ENCODE data around the gene KRABD2.
"Not testable (repeated sequence)": the region's sequence is repeated elsewhere in the genome, so short reads cannot be mapped to it uniquely, and the experiment has no call there.

Gene KRABD2

DNA sequence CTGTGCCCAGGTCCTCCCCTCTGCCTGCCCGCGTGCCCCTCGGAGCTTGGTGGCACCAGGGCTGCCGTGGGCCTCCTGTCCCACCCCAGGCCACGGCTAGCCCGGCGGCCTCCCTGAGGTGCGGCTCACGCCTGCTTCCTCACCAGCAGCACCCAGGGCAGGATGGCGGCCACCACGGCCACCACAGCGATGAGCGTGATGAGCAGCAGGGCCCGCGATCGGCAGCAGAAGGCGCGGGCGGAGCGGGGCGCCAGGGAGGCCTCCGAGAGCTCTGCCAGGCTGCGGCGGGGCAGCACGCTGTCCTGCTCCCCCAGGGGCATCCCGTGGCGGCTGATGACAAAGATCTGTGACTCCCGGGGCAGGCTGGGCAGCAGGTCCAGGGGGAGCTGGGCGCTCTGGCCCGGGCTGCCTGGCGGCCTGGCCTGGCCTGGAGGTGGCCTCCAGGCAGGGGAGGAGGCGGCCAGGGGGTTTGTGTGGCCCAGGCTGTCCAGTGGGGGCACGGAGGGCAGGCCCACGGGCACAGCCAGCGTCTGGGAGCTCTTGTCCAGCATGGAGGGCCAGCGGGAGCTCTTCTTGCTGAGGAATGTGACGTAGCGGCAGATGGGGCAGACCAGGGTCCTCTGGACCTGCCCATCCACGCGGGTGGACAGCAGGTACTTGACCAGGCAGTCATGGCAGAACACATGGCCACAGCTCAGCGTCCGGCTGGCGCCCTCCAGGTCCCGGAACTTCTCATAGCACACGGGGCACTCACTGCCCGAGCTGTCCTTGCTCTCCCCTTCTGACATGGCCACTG, 16.4 kb upstream of the KRABD2 start:
- no peak for DNase-seq (ENCODE audit: low spot score)

DNA sequence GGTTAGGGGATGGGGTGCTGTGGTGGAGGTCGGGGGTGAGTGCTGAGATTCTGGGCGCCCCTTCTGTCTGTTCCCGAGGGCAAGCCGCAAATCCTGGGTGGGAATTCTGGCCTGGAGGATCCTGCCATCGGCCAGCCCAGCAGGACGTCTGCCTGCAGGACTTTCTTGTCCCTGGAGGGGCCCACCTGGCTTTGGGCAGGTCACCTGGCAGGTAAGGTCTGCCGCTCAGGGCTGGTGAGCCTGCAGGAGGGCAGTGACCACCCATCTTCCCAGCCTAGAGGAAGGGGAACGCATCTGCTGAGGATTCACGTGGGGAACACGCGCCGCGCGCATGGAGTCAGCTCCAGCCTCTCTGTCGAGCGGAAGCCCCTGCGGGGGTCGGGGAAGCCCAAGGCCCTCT, 15.8 kb upstream of the KRABD2 start:
- DNase-seq (ENCODE audit: low spot score): no peak

DNA sequence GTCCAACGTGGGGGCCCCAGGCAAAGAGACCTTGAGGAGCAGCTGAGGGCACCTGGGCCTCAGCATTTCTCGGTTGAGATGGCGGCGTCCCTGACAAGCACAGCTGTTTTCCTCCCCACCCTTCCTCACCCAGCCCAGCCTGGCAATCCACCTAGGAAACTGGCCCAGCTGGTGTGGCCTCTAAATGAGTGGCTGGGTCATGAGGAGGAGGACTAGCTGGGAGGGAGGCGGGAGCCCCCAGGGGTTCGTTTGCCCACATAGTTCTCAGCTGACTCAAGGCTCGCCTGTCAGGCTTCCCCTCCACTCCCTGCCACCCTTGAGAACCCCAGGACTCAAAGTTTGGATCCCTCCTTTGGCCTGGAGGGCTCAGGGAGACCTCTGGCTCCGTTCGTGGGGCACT, 15.2 kb upstream of the KRABD2 start:
- DNase-seq (ENCODE audit: low spot score): no peak

DNA sequence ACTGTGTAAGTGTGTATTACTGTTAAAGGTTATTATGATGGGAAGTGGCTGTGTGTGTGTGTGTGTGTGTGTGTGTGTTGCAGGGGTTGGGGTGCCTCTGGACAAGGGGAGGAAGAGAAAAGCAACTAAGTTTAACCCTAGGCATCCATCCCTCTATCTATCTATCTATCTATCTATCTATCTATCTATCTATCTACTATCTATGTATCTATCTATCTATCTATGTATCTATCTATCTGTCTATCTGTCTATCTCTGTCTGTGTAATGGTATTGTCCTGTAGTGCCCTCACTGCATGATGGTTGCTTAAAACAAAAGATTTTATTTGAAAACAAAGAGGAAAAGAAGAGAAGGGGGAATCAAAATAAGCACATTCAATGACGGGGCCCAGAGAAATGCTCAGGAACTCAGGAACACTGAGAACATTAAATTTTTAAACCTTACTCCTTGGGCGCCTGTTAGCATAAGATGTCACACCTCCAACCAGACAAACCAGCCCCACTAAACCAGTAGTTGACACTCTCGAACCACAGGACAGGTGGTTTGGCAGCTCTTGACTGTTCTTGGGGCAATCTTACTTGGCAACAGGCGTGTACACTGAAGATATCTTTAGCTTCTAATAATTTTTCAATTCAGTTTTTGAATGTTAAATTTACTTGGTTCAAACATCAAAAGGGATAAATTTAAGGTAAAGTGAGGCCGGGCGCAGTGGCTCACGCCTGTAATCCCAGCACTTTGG, 11.6 kb upstream of the KRABD2 start:
- DNase-seq (ENCODE audit: low spot score): no peak

DNA sequence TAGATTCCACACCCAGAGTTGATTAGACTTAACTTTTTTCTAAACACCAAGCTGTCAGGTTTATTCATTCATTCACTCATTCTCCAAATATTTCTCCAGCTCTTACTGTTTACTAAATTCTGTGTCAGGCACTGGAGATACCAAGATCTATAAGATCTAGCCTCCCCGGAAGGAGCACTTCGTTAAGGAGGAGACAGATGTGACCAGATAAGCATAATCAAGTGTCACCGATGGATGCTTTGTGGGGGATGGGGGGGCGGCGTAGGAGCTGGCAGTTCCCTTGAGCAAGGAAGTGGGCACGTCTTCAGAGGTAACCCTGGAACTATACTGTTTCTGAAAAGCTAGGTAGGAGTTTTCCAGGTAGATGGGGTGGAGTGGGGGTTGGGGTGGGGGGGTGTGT, 10.3 kb upstream of the KRABD2 start:
- DNase-seq (ENCODE audit: low spot score): no peak

DNA sequence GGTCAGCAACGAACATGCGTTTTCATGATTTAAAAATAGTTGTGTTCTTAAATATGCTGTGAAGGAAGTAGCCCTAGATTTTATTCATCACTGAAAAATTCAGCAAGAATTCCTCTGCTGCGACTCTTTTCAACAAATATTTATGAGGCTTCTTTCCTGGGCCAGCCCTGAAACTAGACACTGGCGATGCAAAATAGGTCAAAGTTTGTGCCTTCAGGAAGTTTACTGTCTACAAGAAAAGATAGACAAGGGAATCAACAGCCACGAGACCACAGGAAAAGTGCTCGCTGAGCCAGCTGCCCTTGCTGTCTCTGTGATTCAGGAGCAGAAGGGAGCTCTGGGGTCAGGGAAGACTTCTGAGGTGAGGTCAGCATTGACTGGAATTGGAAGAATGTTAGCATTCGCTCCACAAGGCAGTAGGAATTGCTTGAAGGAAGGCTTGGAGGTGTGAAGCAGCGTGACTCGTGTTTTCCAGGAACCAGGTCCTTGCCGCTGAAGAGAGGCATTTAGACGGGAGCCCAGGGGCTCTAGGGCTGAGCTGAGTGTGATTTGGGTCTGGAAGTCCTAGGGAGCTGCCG, 8.4 kb upstream of the KRABD2 start:
- no peak for DNase-seq (ENCODE audit: low spot score)

DNA sequence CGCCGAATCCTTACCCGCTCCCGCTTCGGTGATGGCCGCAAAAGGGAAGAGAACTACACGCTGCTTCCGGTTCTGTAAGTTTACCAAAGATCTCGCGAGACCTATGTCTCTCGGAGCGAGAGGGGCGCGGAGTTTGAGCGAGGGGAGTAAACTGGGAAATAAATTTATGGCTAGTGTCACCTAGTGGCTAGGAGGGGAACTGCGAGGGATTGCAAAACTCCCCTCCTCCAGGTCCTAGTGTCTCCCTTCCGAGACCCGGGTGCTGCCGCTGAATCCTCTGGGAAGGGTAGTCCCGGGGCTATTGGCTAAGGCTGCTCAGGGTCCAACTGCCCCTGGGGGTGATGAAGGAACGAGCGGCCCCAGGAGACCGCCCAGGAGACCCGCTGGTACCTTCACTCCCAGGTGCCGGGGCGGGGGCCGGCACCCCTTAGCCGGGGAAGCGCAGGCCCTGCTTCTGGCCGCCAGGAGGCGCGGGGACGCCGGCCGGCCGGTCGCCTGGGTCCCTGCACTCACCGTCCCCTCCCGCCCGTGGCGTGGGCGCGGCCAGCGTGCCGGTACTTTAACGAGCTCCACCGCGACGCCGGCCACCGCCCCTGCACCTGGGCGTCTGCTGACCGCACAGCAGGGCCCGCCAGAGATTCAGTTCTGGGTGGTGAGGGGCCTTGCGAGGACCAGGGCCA, 6.8 kb upstream of the KRABD2 start, which contains the start of gene RPL26:
Gene RPL26 (minus strand): TSS at position 51 of the 680 bp plus-strand sequence. CDS start 883 bp downstream, outside the sequence.
- peak; percentile 100 for DNase-seq (ENCODE audit: low spot score)

DNA sequence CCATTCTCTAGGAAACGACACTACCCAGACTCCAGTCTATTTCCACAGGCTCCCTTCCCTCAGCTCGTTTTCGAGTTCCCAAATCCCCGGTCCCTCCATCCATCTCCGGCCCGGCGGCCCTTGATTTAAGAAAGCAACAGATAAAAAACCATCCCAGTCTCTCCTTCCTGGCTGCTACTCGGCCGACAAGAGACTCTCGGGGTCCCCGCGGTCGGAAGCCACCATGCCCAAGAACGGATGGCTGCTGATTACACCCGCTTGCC, 6.3 kb upstream of the KRABD2 start:
- no peak for DNase-seq (ENCODE audit: low spot score)

DNA sequence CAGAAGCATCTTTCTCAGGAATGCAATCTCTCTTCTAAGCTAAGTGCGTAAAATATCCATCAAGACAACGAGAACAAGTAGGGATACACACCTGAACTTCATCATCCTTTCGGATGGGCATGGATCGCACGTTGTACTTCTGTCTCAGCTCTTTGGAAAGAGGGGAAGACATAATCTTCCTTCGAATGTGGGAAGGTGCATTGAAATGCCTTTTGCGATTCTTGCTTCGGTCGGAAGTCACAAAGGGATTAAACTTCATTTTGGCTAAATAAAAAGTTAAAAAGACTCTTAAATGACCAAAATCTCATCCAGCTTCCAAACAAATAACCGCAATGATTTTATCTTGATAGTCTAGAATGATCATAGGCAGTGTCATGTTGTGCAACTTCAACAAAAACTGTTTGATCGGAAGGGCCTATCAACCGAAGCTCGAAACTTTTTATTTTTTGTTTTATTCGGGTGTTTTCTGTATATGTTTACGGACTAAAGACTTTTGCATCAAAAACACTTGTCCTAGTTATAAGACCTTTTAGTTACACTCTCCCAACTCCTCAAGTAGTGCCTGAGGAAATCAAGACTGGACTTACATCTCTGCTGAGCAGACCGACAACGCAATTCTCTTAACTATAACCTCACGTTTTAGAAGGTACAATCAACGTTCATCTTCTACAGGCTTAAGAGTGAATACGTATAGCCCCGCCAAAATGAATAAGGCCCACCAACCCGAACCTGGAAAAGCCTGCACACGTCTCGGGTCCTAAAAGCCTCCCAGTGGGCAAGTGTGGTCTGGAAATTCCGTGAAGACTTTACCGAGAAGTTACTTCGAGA, 5.8 kb upstream of the KRABD2 start:
- peak; percentile 35 for DNase-seq (ENCODE audit: low spot score)

DNA sequence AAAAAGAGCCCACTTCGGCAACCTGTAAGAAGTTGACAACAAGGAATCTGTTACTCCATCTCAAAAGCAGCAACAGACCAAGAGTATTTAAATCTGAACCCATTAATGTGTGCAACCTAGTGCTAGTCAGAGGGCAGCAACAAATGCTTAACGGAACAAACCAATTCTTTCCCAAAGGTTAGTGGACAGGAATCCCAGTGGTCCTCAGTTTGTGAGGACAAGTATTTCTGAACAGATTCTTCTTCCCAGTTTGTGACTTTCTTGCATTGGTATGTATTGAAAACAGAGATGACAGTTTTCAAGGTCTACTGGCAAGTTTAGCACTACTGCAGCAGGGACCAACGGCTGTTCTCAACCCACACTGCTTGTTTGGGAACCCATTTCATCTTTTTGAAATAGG, 3.5 kb upstream of the KRABD2 start:
- DNase-seq (ENCODE audit: low spot score): no peak

DNA sequence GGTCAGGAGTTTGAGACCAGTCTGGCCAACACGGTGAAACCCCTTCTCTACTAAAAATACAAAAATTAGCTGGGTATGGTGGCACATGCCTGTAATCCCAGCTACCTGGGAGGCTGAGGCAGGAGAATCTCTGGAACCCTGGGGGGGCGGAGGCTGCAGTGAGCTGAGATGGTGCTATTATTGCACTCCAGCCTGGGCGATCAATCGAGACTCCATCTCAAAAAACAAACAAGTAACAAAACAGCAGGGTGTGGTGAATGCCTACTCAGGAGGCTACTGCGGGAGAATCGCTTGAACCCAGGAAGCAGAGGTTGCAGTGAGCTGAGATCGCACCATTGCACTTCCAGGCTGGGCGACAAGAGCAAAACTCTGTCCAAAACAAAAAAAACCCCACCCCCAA, 1.6 kb upstream of the KRABD2 start:
- DNase-seq (ENCODE audit: low spot score): not testable (repeated sequence)

DNA sequence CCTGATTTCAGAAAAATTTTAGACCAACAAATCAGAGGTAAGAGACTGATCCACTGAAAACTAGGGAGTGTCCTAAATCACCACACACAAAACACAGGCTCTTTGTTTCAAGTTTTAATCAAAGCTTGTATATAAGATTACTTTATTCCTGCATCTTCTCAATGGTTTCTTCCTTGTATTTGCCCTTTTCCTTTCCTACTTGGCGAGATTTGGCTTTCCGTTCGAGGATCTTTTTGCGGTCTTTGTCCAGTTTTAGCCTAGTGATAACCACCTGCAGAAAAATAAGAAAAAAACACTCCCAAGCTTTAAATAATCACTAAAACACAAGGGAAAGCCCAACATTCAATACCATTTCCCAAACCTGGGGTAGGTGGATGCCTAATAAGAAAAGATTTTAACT, 918 bp upstream of the KRABD2 start:
- DNase-seq (ENCODE audit: low spot score): no peak

DNA sequence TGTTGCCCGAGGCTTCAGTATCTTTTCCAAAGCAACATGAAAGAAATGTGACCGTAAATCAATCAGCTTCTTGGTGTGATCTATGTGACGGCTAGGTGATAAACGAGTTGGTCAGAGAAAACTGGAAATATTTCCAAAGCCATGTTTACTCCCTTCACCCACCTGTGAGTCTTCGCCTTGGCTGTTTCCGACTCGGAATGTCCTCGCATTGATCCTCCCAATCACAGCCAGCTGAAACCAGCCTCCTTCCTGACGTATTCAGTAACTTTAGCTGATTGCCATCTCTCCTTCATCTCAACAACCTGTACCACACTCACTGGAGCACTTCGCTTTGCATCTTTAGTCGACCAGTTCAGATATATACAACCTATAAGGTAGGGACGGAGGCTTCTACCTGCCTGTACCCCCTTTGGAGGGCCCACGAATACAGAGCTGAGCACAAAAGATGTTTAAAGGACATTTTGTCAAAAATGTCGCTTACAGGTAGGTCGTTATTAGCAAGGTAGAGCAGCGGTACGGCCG, 705 bp downstream of the KRABD2 start:
- DNase-seq (ENCODE audit: low spot score): no peak

DNA sequence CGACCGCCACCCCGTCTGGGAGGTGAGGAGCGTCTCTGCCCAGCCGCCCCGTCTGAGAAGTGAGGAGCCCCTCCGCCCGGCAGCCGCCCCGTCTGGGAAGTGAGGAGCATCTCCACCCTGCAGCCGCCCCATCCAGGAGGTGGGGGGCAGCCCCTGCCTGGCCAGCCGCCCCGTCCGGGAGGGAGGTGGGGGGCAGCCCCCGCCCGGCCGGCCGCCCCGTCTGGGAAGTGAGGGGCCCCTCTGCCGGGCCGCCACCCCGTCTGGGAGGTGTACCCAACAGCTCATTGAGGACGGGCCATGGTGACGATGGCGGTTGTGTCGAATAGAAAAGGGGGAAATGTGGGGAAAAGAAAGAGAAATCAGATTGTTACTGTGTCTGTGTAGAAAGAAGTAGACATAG, 2.6 kb downstream of the KRABD2 start:
- DNase-seq (ENCODE audit: low spot score): not testable (repeated sequence)

DNA sequence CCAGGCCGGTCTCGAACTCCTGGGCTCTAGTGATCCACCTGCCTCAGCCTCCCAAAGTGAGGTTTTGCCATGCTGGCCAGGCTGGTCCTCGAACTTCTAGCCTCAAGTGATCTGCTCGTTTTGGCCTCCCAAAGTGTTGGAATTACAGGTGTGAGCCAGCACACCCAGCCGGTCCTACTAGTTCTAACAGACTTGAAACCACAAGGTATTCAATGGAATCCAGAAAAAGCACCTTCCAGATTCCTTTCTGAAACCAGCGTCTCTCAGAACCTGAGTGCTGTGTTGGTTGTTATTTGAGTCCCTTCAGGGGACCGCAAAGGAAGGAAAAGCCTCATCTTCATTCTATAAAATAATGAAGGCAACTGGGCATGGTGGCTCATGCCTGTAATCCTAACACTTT, 4.1 kb downstream of the KRABD2 start:
- DNase-seq (ENCODE audit: low spot score): no peak

DNA sequence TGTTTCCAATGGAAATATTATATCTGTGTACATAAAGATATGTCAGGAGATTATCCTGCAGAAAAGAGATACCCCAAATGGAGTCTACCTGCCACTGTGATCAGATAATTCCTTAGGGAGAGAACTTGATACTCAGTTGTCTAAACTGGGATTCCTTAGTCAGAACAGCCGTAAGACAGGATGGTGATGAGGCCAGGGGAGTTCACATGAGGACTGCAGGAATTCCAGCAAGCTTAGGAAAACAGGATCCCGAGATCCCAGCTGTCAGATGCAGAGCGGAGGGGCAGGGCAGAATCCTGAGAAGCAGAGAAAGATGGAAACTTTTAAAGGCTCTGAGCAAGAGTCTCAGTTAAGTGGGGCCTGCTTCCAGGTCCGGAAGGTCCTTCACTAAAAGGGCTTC, 4.7 kb downstream of the KRABD2 start:
- DNase-seq (ENCODE audit: low spot score): no peak

DNA sequence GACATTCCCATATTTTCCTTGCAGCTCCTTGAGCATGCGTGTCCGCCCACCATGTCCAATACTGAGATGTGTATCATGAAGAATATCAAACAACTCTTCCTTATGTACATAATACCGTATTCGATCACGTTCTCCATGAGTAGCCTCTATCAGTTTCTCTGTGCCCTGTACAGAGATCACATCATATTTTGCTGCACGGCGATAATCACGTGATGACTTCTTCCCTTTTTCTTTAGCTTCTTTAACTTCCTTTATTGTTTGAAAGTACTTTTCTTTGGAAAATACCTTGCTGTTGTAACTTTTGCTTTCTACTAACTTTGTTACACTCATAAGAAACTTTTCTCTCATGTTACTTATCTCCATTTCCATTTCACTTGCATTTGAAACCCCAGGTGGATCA, 6.6 kb downstream of the KRABD2 start:
- no peak for DNase-seq (ENCODE audit: low spot score)

DNA sequence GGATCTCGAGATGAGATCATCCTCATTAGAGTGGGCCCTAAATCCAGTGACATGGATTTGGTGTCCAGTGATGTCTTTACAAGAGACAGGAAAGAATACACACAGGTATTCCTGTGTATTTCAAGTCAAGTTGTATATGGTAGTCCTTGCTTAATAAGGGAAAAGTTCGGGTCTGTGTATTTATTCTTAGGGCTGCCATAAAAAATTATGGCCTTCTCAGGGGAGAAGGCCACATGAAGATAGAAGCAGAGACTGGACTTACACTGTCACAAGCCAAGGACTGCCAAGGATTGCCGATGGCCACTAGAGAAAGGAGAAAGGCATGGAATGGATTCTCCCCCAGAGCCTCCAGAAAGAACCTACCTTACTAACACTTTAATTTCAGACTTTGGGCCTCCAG, 8.3 kb downstream of the KRABD2 start:
- no peak for DNase-seq (ENCODE audit: low spot score)

DNA sequence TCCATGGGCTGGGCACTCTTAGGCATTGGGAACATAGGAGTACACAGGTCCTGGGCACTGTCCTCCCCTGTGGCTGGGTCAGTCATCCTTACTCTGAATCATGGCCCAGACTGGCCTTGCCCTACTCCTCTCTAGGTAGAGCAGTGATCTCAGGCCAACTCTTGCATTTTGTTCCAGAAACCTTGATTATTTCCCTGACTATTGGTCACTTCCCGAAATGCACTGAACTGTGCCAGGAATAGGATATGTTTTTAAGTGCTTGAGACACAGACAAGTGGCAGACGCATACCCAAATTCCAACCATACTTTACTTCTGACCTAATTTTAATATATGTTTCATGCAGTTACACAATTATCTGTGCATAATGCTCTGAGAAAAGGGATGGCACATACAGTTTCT, 10.3 kb downstream of the KRABD2 start:
- DNase-seq (ENCODE audit: low spot score): no peak

DNA sequence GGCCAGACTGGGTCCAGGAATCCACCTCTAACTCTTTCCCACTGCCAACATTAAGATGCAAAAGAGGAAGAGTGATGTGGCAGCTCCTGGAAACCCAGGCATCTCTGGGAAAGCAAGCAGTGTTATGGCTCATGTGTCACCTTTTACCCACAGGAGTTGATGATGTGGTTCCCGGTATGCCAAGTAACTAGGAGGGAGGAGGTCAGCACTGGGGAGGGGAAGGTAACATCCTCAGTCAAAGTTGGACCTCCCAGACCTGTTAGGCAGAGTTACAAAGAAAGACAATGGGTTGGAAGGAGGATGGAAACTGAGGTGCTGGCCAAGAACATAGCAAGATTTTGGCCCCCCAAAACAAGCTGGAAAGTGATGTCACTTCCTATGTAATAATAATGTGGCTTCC, 11.4 kb downstream of the KRABD2 start:
- DNase-seq (ENCODE audit: low spot score): no peak

DNA sequence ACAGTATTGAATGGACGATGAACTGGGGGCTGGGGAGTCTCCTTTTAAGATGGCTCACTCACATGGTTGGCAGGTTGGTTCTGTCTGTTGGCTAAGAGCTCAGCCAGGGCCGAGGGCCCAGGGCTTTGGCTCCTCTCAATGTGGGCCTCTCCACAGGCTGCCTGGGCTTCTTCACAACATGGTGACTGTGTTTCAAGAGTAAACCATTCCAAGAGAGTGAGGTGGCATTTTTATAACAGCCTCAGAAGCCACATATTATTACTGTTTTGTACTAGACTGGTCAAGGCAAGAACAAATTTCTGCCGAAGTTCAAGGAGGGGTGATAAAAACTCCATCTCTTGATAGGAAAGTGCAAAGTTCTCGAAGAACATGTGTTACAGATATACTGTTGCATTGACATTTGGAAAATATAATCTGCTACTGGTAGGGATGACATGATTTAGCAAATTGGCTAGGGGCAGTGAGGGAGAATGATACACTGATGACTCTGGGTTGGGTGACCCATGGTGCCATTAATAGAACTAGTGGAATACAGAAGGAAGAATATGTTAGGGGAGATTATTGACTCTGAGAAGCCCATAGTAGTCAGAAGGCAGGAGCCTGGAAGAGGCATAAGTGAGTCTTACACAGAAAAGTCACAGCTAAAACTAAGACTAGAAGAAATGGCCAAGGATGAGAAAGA, 13.7 kb downstream of the KRABD2 start:
- DNase-seq (ENCODE audit: low spot score): no peak

All from hematopoietic multipotent progenitor cell treated with erythropoietin and hydrocortisone succinate and interleukin-3 and kit ligand, for 17 days (in vitro differentiated cells).